NB4 (cell line): ENCODE data around the gene POLR2B.

Experiments used
- MYC ChIP-seq: IDR thresholded peaks from 2 replicates; pipeline ENCODE4 v1.6.1; 2011; ENCODE audit warnings: low read depth, low read length
- POLR2A ChIP-seq: IDR thresholded peaks from 2 replicates; pipeline ENCODE4 v1.6.1; 2011; ENCODE audit warnings: mild to moderate bottlenecking; ENCODE audit not compliant: insufficient read length; ENCODE audit errors: extremely low read depth
- TF ChIP-seq, protein P1 (sequence below): IDR thresholded peaks from one replicate; pipeline ENCODE4 v1.5.1; 2012; ENCODE audit warnings: low read depth, low read length
- TF ChIP-seq, protein P2 (sequence below): IDR thresholded peaks from 2 replicates; pipeline ENCODE4 v1.6.1; 2011; ENCODE audit warnings: low read depth, low read length

DNA sequence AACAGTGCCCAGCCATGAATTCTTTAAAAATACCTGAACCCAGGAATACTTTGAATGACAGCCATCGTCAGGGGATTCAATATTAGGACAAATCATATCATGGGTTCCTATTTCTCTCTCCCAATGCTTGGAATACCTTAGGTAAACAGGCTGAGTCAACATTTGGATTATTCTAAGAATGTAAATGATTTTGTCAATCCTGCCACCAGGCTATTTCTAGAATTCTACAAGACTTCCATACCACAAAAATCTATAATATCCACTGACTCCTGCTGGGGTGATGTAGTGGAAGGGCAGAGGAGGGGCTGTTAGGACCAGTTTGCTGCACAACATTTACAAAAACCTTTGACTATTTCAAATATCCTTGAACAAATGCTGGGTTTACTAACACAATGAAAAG lies 66.3 kb downstream of the POLR2B start:
- TF ChIP-seq POLR2A (no peak), MYC (no peak)
- TF ChIP-seq, protein P1, sequence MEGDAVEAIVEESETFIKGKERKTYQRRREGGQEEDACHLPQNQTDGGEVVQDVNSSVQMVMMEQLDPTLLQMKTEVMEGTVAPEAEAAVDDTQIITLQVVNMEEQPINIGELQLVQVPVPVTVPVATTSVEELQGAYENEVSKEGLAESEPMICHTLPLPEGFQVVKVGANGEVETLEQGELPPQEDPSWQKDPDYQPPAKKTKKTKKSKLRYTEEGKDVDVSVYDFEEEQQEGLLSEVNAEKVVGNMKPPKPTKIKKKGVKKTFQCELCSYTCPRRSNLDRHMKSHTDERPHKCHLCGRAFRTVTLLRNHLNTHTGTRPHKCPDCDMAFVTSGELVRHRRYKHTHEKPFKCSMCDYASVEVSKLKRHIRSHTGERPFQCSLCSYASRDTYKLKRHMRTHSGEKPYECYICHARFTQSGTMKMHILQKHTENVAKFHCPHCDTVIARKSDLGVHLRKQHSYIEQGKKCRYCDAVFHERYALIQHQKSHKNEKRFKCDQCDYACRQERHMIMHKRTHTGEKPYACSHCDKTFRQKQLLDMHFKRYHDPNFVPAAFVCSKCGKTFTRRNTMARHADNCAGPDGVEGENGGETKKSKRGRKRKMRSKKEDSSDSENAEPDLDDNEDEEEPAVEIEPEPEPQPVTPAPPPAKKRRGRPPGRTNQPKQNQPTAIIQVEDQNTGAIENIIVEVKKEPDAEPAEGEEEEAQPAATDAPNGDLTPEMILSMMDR, result no peak
- TF ChIP-seq, protein P2, sequence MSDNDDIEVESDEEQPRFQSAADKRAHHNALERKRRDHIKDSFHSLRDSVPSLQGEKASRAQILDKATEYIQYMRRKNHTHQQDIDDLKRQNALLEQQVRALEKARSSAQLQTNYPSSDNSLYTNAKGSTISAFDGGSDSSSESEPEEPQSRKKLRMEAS, result no peak
